Astrocyte (in vitro differentiated cells and primary cell): Measurements from ENCODE around the gene ZBTB11. TPM values are rescaled to one million over a fixed set of nuclear protein-coding genes. Genes with fewer than 3 reads are reported as not detected.

ENCODE experiments used
- DNase-seq: peaks from one replicate; pipeline ENCODE4 v3.0.0-alpha.2; 2010; ENCODE audit warnings: low read depth
- FAIRE-seq: peaks from 2 replicates; lab custom pipeline; 2011; peaks lifted over from hg19 to GRCh38; lab: Jason Lieb, UNC
- H2AFZ ChIP-seq: 2 replicates; pipeline ENCODE4 v1.6.0; 2012; ENCODE audit warnings: low read depth, low read length, inconsistent platforms
- H3K27ac ChIP-seq: 2 replicates; pipeline ENCODE4 v1.5.1; 2011; ENCODE audit warnings: low read depth, low read length, inconsistent platforms
- H3K27me3 ChIP-seq: 2 replicates; pipeline ENCODE4 v1.6.0; 2011; ENCODE audit warnings: low read length, inconsistent platforms; ENCODE audit not compliant: insufficient read depth
- H3K36me3 ChIP-seq: 2 replicates; pipeline ENCODE4 v1.5.1; 2011; ENCODE audit warnings: low read length, inconsistent platforms; ENCODE audit not compliant: insufficient read depth
- H3K4me1 ChIP-seq: 2 replicates; pipeline ENCODE4 v1.5.1; 2011; ENCODE audit warnings: low read length, inconsistent platforms; ENCODE audit not compliant: insufficient read depth
- H3K4me2 ChIP-seq: 2 replicates; pipeline ENCODE4 v1.6.0; 2012; ENCODE audit warnings: low read length, inconsistent platforms
- H3K4me3 ChIP-seq: 2 replicates; pipeline ENCODE4 v1.5.1; 2011; ENCODE audit warnings: low read depth, mild to moderate bottlenecking, low read length, inconsistent platforms; ENCODE audit not compliant: insufficient read depth
- H3K79me2 ChIP-seq: 2 replicates; pipeline ENCODE4 v1.6.0; 2012; ENCODE audit warnings: mild to moderate bottlenecking, low read length, inconsistent platforms; ENCODE audit not compliant: insufficient read depth
- H3K9ac ChIP-seq: 2 replicates; pipeline ENCODE4 v1.6.0; 2012; ENCODE audit warnings: mild to moderate bottlenecking, low read length, inconsistent platforms
- H3K9me3 ChIP-seq: 2 replicates; pipeline ENCODE4 v1.5.1; 2012; ENCODE audit warnings: low read depth, mild to moderate bottlenecking, low read length, inconsistent platforms; ENCODE audit not compliant: insufficient read depth
- H4K20me1 ChIP-seq: 2 replicates; pipeline ENCODE4 v1.6.0; 2012; ENCODE audit warnings: low read length, inconsistent platforms; ENCODE audit not compliant: insufficient read depth
- H3K27ac Mint-ChIP-seq: one replicate; pipeline ENCODE4 v1.8.0; 2021; ENCODE audit warnings: mild to moderate bottlenecking, mixed read lengths; ENCODE audit not compliant: unreplicated experiment
- H3K27me3 Mint-ChIP-seq: one replicate; pipeline ENCODE4 v1.8.0; 2021; ENCODE audit warnings: low read depth, mixed read lengths; ENCODE audit not compliant: unreplicated experiment
- H3K36me3 Mint-ChIP-seq: one replicate; pipeline ENCODE4 v1.8.0; 2021; ENCODE audit warnings: low read depth, mixed read lengths; ENCODE audit not compliant: unreplicated experiment
- H3K4me1 Mint-ChIP-seq: one replicate; pipeline ENCODE4 v1.8.0; 2021; ENCODE audit warnings: low read depth, mixed read lengths; ENCODE audit not compliant: unreplicated experiment
- H3K4me3 Mint-ChIP-seq: one replicate; pipeline ENCODE4 v1.8.0; 2021; ENCODE audit warnings: mild to moderate bottlenecking, moderate library complexity, mixed read lengths; ENCODE audit not compliant: unreplicated experiment
- H3K9me3 Mint-ChIP-seq: one replicate; pipeline ENCODE4 v1.8.0; 2021; ENCODE audit warnings: mild to moderate bottlenecking, mixed read lengths; ENCODE audit not compliant: unreplicated experiment
- EZH2 ChIP-seq: IDR thresholded peaks from 2 replicates; pipeline ENCODE4 v1.6.1; 2012; ENCODE audit warnings: mild to moderate bottlenecking, low read length, inconsistent platforms; ENCODE audit not compliant: insufficient read depth
- total RNA-seq: library from RNA; stranded (reverse); gene quantifications from 2 replicates; pipeline ENCODE4 v1.2.1, GENCODE V29; 2021
- TF ChIP-seq, protein P1 (sequence below): IDR thresholded peaks from 2 replicates; pipeline ENCODE4 v1.5.1; 2011; ENCODE audit warnings: low read depth, mild to moderate bottlenecking, inconsistent platforms, low read length, moderate library complexity; ENCODE audit not compliant: insufficient read depth

Gene ZBTB11
- total RNA-seq, 1 donor from 2014 or later = 20.9 TPM

DNA sequence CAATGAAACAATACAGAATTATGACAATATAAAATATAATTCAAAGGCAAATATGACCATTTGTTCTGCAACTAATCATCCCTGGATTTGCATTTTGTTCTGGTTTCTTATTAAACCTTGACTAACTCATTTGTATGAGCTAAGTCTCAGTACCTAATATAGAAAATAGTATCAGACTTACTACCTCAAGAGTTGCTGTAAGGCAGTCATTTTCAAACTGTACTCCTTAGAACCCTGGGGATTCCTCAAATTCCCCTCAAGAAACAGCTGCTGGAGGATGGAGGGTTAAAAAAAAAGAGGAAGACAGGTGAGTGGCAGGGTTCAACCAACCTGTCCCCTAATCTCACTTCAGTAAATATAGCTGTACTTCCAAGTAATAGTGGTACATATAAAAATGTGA, 11.1 kb downstream of the ZBTB11 start:
- H3K4me3 ChIP-seq = no peak overlapping the region
- no peak overlapping the region for H3K4me3 Mint-ChIP-seq
- no peaks in the 10 kb centered on the region for H3K9me3 Mint-ChIP-seq
- no peak overlapping the region for H3K9ac ChIP-seq
- no peak for FAIRE-seq
- no peak for DNase-seq
- no peak overlapping the region for H2AFZ ChIP-seq
- no peaks in the 10 kb centered on the region for H3K27me3 Mint-ChIP-seq
- H3K4me2 ChIP-seq = no peak overlapping the region
- no peaks in the 10 kb centered on the region for H3K27me3 ChIP-seq
- no peaks in the 10 kb centered on the region for H3K9me3 ChIP-seq
- H3K36me3 Mint-ChIP-seq = peaks cover 11% of the 10 kb centered on the region
- no peak overlapping the region for H3K27ac ChIP-seq
- H3K79me2 ChIP-seq = peaks cover 11% of the 10 kb centered on the region
- TF ChIP-seq, protein P1, sequence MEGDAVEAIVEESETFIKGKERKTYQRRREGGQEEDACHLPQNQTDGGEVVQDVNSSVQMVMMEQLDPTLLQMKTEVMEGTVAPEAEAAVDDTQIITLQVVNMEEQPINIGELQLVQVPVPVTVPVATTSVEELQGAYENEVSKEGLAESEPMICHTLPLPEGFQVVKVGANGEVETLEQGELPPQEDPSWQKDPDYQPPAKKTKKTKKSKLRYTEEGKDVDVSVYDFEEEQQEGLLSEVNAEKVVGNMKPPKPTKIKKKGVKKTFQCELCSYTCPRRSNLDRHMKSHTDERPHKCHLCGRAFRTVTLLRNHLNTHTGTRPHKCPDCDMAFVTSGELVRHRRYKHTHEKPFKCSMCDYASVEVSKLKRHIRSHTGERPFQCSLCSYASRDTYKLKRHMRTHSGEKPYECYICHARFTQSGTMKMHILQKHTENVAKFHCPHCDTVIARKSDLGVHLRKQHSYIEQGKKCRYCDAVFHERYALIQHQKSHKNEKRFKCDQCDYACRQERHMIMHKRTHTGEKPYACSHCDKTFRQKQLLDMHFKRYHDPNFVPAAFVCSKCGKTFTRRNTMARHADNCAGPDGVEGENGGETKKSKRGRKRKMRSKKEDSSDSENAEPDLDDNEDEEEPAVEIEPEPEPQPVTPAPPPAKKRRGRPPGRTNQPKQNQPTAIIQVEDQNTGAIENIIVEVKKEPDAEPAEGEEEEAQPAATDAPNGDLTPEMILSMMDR = no peak
- TF ChIP-seq EZH2 = no peak
- peaks cover 50% of the 10 kb centered on the region for H3K36me3 ChIP-seq
- H3K4me1 ChIP-seq = no peaks in the 10 kb centered on the region
- no peak overlapping the region for H3K27ac Mint-ChIP-seq
- H4K20me1 ChIP-seq = peaks cover 8% of the 10 kb centered on the region
- H3K4me1 Mint-ChIP-seq = no peaks in the 10 kb centered on the region

DNA sequence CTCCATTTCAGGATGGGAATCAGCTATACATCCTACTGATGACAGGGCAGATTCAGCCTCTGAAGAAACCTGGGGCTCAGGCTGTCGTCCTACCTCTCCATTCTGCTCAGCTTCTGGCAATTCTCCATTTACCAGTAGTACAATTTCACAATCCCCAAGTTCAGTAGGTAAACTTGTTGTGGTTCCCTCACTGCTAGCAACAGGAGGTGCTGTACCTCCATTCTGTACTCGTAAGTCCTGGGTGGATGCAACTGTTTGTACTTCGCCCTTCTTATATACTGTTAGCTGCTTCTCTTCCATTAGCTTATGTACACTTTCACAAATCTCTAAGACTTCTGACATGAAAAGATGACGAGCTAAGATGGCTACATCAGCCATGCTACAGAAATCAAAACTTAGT, 11.6 kb downstream of the ZBTB11 start:
- TF ChIP-seq, protein P1 = no peak
- no peak for TF ChIP-seq EZH2
- H3K4me2 ChIP-seq = no peak overlapping the region
- Mint-ChIP-seq H3K27ac (no peak overlapping the region), H3K36me3 (peaks cover 11% of the 10 kb centered on the region), H3K4me1 (no peaks in the 10 kb centered on the region), H3K9me3 (no peaks in the 10 kb centered on the region), H3K4me3 (no peak overlapping the region), H3K27me3 (no peaks in the 10 kb centered on the region)
- DNase-seq = no peak
- no peaks in the 10 kb centered on the region for H3K4me1 ChIP-seq
- H3K9me3 ChIP-seq = no peaks in the 10 kb centered on the region
- H3K36me3 ChIP-seq = peaks cover 51% of the 10 kb centered on the region
- H2AFZ ChIP-seq = no peak overlapping the region
- H3K79me2 ChIP-seq = peaks cover 7% of the 10 kb centered on the region
- no peak for FAIRE-seq
- no peak overlapping the region for H3K4me3 ChIP-seq
- H4K20me1 ChIP-seq = peaks cover 8% of the 10 kb centered on the region
- no peak overlapping the region for H3K9ac ChIP-seq
- no peak overlapping the region for H3K27ac ChIP-seq
- H3K27me3 ChIP-seq = no peaks in the 10 kb centered on the region

DNA sequence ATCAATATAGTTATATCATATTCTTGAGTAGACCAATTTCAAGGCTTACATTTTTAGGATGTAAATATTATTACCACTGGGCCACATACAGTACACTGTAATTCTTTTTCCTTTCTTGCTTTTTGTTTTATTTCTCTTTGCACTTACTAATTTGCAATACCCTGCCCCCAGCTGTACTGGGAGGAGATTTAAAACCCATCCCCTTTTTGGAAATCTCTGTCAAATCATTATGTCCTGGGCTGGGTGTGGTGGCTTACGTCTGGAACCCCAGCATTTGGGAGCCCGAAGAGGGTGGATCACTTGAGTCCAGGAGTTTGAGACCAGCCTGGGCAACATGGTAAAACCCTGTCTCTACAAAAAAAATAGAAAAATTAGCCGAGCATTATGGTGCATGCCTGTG, 16.2 kb downstream of the ZBTB11 start:
- H2AFZ ChIP-seq = no peak overlapping the region
- H4K20me1 ChIP-seq = no peaks in the 10 kb centered on the region
- H3K9me3 ChIP-seq = no peaks in the 10 kb centered on the region
- H3K4me1 Mint-ChIP-seq = no peaks in the 10 kb centered on the region
- no peaks in the 10 kb centered on the region for H3K27me3 ChIP-seq
- no peaks in the 10 kb centered on the region for H3K4me1 ChIP-seq
- peaks cover 11% of the 10 kb centered on the region for H3K36me3 Mint-ChIP-seq
- no peak for FAIRE-seq
- no peaks in the 10 kb centered on the region for H3K27me3 Mint-ChIP-seq
- H3K4me3 Mint-ChIP-seq = no peak overlapping the region
- no peaks in the 10 kb centered on the region for H3K79me2 ChIP-seq
- H3K27ac ChIP-seq = no peak overlapping the region
- H3K27ac Mint-ChIP-seq = no peak overlapping the region
- no peak overlapping the region for H3K4me3 ChIP-seq
- no peak overlapping the region for H3K9ac ChIP-seq
- no peak for TF ChIP-seq EZH2
- TF ChIP-seq, protein P1 = no peak
- no peak overlapping the region for H3K4me2 ChIP-seq
- H3K36me3 ChIP-seq = peaks cover 38% of the 10 kb centered on the region
- no peaks in the 10 kb centered on the region for H3K9me3 Mint-ChIP-seq
- DNase-seq = no peak
